T-helper 9 cell (primary cell): ENCODE results near the gene BMPER.

Source experiments
- DNase-seq: peaks from one replicate; pipeline ENCODE4 v3.0.0-alpha.2; 2020

BMPER gene

GRCh38 chr7:33971106-33971505, 65.8 kb downstream of the BMPER start:
- DNase-seq: no peak

- DNase-seq: no peak
Measured at GRCh38 chr7:33973231-33974015, 68.1 kb downstream of the BMPER start.

- DNase-seq: no peak
Measured at GRCh38 chr7:33979300-33979806, 74.0 kb downstream of the BMPER start.

- no peak for DNase-seq
Measured at GRCh38 chr7:33979807-33980355, 74.5 kb downstream of the BMPER start.

- DNase-seq: no peak
Measured at GRCh38 chr7:33981226-33981625, 75.9 kb downstream of the BMPER start.

GRCh38 chr7:33981671-33982424, 76.5 kb downstream of the BMPER start:
- DNase-seq: no peak

GRCh38 chr7:33982425-33982786, 77.1 kb downstream of the BMPER start:
- DNase-seq: no peak

GRCh38 chr7:33986451-33986850, 81.1 kb downstream of the BMPER start:
- no peak for DNase-seq

- DNase-seq: no peak
Measured at GRCh38 chr7:33986951-33987947, 81.9 kb downstream of the BMPER start.

- no peak for DNase-seq
Measured at GRCh38 chr7:33996899-33997298, 91.6 kb downstream of the BMPER start.

- DNase-seq: no peak
Measured at GRCh38 chr7:33998476-33998875, 93.1 kb downstream of the BMPER start.

GRCh38 chr7:34011017-34011695, 105.8 kb downstream of the BMPER start:
- no peak for DNase-seq

- no peak for DNase-seq
Measured at GRCh38 chr7:34011696-34012095, 106.4 kb downstream of the BMPER start.

GRCh38 chr7:34013421-34013820, 108.1 kb downstream of the BMPER start:
- no peak for DNase-seq

GRCh38 chr7:34015651-34016050, 110.3 kb downstream of the BMPER start:
- DNase-seq: no peak

GRCh38 chr7:34016876-34017275, 111.5 kb downstream of the BMPER start:
- DNase-seq: no peak

- no peak for DNase-seq
Measured at GRCh38 chr7:34019301-34019790, 114.0 kb downstream of the BMPER start.

GRCh38 chr7:34022626-34023025, 117.3 kb downstream of the BMPER start:
- no peak for DNase-seq

GRCh38 chr7:34025600-34025999, 120.3 kb downstream of the BMPER start:
- DNase-seq: no peak

- no peak for DNase-seq
Measured at GRCh38 chr7:34026481-34027190, 121.3 kb downstream of the BMPER start.

GRCh38 chr7:34031156-34031555, 125.8 kb downstream of the BMPER start:
- DNase-seq: no peak
